IMR-90 (cell line): ENCODE results near the gene MAP3K1. TPM values are rescaled to one million over a fixed set of nuclear protein-coding genes. Genes with fewer than 3 reads are reported as not detected.

Experiments
- ATAC-seq: fragments of 200-7000 bp; cut with Tn5 transposase; 2 replicates; pipeline ENCODE4 v1.9.1; 2020; ENCODE audit warnings: low read depth, mild to moderate bottlenecking, moderate library complexity
- BruUV-seq: library from RNA; stranded (reverse); fragments of 400-500 nt; replicated peaks from 2 replicates; lab custom pipeline; 2021; lab: Mats Ljungman, UMichigan
- CTCF ChIA-PET: fragments of 300-600 bp; formaldehyde crosslinking; extraction: SDS; loops from one replicate; lab custom pipeline; 2021; ENCODE audit warnings: antibody characterized with exemption; lab: Yijun Ruan, JAX
- POLR2A ChIA-PET: fragments of 300-600 bp; sonication (Branson Sonifier 250); formaldehyde crosslinking; loops from one replicate; lab custom pipeline; 2022; ENCODE audit warnings: antibody characterized with exemption; ENCODE audit not compliant: unreplicated experiment; lab: Charles Lee
- DNase-seq: peaks from one replicate; pipeline ENCODE4 v3.0.0; 2013
- H2AFZ ChIP-seq: replicated peaks from 2 replicates; pipeline ENCODE3; 2013; ENCODE audit warnings: low read length, mild to moderate bottlenecking; ENCODE audit not compliant: poor library complexity
- H2AK5ac ChIP-seq: 2 replicates; pipeline ENCODE4 v1.6.1; 2013; ENCODE audit warnings: low read depth, low read length, inconsistent platforms
- H2AK9ac ChIP-seq: replicated peaks from 2 replicates; pipeline ENCODE3; 2013; ENCODE audit warnings: mild to moderate bottlenecking, low read depth, low read length, moderate library complexity; ENCODE audit not compliant: poor library complexity
- H2BK120ac ChIP-seq: 2 replicates; pipeline ENCODE4 v1.6.1; 2013; ENCODE audit warnings: low read depth, low read length, inconsistent platforms
- H2BK15ac ChIP-seq: 3 replicates; pipeline ENCODE4 v1.6.1; 2013; ENCODE audit warnings: low read depth, low read length, inconsistent platforms
- H2BK20ac ChIP-seq: 2 replicates; pipeline ENCODE4 v1.6.1; 2013; ENCODE audit warnings: low read depth, mild to moderate bottlenecking, inconsistent platforms, low read length, moderate library complexity
- H2BK5ac ChIP-seq: 2 replicates; pipeline ENCODE4 v1.6.1; 2013; ENCODE audit warnings: mild to moderate bottlenecking, low read depth, low read length, inconsistent platforms; ENCODE audit not compliant: poor library complexity, severe bottlenecking
- H3K14ac ChIP-seq: replicated peaks from 2 replicates; pipeline ENCODE4 v1.6.1; 2013; ENCODE audit warnings: low read depth, low read length, inconsistent platforms
- H3K18ac ChIP-seq: 2 replicates; pipeline ENCODE4 v1.6.1; 2013; ENCODE audit warnings: low read depth, low read length, control low read depth
- H3K23ac ChIP-seq: 2 replicates; pipeline ENCODE4 v1.6.1; 2013; ENCODE audit warnings: low read depth, low read length, inconsistent platforms
- H3K27ac ChIP-seq: 2 replicates; pipeline ENCODE4 v1.5.1; 2013; ENCODE audit warnings: mild to moderate bottlenecking, control low read depth, low read length; ENCODE audit not compliant: insufficient read depth
- H3K27me3 ChIP-seq: 2 replicates; pipeline ENCODE4 v1.6.1; 2013; ENCODE audit warnings: low read length; ENCODE audit not compliant: control insufficient read depth, insufficient read depth
- H3K36me3 ChIP-seq: 2 replicates; pipeline ENCODE4 v1.6.1; 2013; ENCODE audit warnings: low read length, mixed read lengths; ENCODE audit not compliant: control insufficient read depth, insufficient read depth
- H3K4ac ChIP-seq: 2 replicates; pipeline ENCODE4 v1.6.1; 2013; ENCODE audit warnings: low read depth, low read length, inconsistent platforms
- H3K4me1 ChIP-seq: 2 replicates; pipeline ENCODE4 v1.6.1; 2013; ENCODE audit warnings: low read length, mixed read lengths; ENCODE audit not compliant: control insufficient read depth, insufficient read depth
- H3K4me2 ChIP-seq: 2 replicates; pipeline ENCODE4 v1.6.1; 2013; ENCODE audit warnings: low read depth, mild to moderate bottlenecking, control low read depth, low read length, moderate library complexity
- H3K4me3 ChIP-seq: 2 replicates; pipeline ENCODE4 v1.5.1; 2013; ENCODE audit warnings: low read depth, mild to moderate bottlenecking, control low read depth, low read length, moderate library complexity; ENCODE audit not compliant: insufficient read depth
- H3K56ac ChIP-seq: 2 replicates; pipeline ENCODE4 v1.6.1; 2013; ENCODE audit warnings: low read length, inconsistent platforms; ENCODE audit not compliant: insufficient read depth; ENCODE audit errors: extremely low read depth
- H3K79me1 ChIP-seq, 2 experiments: 2 replicates each; pipeline ENCODE4 v1.6.1; 2013; ENCODE audit warnings: low read length in 2 of 2, inconsistent platforms in 1 of 2, low read depth in 1 of 2
- H3K9ac ChIP-seq: 2 replicates; pipeline ENCODE4 v1.6.1; 2013; ENCODE audit warnings: low read depth, low read length, control low read depth
- H3K9me1 ChIP-seq: 2 replicates; pipeline ENCODE4 v1.6.1; 2013; ENCODE audit warnings: low read length, inconsistent platforms; ENCODE audit not compliant: insufficient read depth
- H3K9me3 ChIP-seq: 2 replicates; pipeline ENCODE4 v1.6.1; 2013; ENCODE audit warnings: low read length; ENCODE audit not compliant: control insufficient read depth, insufficient read depth
- H4K20me1 ChIP-seq: 2 replicates; pipeline ENCODE4 v1.6.1; 2013; ENCODE audit warnings: low read length, inconsistent platforms; ENCODE audit not compliant: insufficient read depth
- H4K5ac ChIP-seq: 2 replicates; pipeline ENCODE4 v1.6.1; 2013; ENCODE audit warnings: mild to moderate bottlenecking, low read depth, low read length, control low read depth
- H4K8ac ChIP-seq, 2 experiments: 2 replicates each; pipeline ENCODE4 v1.6.1; 2013; ENCODE audit warnings: low read depth in 2 of 2, low read length in 2 of 2, control low read depth in 1 of 2, inconsistent platforms in 1 of 2
- H4K91ac ChIP-seq: 2 replicates; pipeline ENCODE4 v1.6.1; 2013; ENCODE audit warnings: low read depth, low read length, inconsistent platforms; ENCODE audit not compliant: insufficient read depth
- CEBPB ChIP-seq: IDR thresholded peaks from 2 replicates; pipeline ENCODE4 v1.6.1; 2012; ENCODE audit warnings: low read depth, low read length, improper control_type of control experiment
- CHD1 ChIP-seq: IDR thresholded peaks from 2 replicates; pipeline ENCODE4 v1.6.1; 2012; ENCODE audit warnings: low read depth, low read length, improper control_type of control experiment
- ELK1 ChIP-seq: fragments of 150-350 bp; IDR thresholded peaks from 2 replicates; pipeline ENCODE4 v1.6.1; 2016; ENCODE audit warnings: low read depth, mild to moderate bottlenecking, low read length, moderate library complexity, borderline replicate concordance
- FOS ChIP-seq: fragments of 150-350 bp; IDR thresholded peaks from 2 replicates; pipeline ENCODE4 v1.6.1; 2016; ENCODE audit warnings: low read depth, low read length
- MAFK ChIP-seq: IDR thresholded peaks from 2 replicates; pipeline ENCODE4 v1.6.1; 2012; ENCODE audit warnings: low read depth, low read length, improper control_type of control experiment
- MXI1 ChIP-seq: IDR thresholded peaks from 2 replicates; pipeline ENCODE4 v1.6.1; 2012; ENCODE audit warnings: low read depth, mild to moderate bottlenecking, low read length, moderate library complexity, borderline replicate concordance
- NFE2L2 ChIP-seq: fragments of 150-350 bp; IDR thresholded peaks from 2 replicates; pipeline ENCODE4 v1.6.1; 2016; ENCODE audit warnings: low read depth, mild to moderate bottlenecking, low read length
- POLR2A ChIP-seq: IDR thresholded peaks from 2 replicates; pipeline ENCODE4 v1.6.1; 2012; ENCODE audit warnings: mild to moderate bottlenecking, low read depth, low read length
- RAD21 ChIP-seq: IDR thresholded peaks from 2 replicates; pipeline ENCODE4 v1.6.1; 2012; ENCODE audit warnings: low read length, improper control_type of control experiment
- RCOR1 ChIP-seq: IDR thresholded peaks from 2 replicates; pipeline ENCODE4 v1.6.1; 2012; ENCODE audit warnings: mild to moderate bottlenecking, low read length, improper control_type of control experiment; ENCODE audit not compliant: insufficient replicate concordance
- SMC3 ChIP-seq: fragments of 150-350 bp; IDR thresholded peaks from 2 replicates; pipeline ENCODE4 v1.6.1; 2016; ENCODE audit warnings: low read depth, mild to moderate bottlenecking, antibody characterized with exemption, low read length, moderate library complexity
- WGBS, 2 experiments: methylation state at CpG; one replicate each; pipeline versions ENCODE4 v1.1.5 to v1.1.7; 2013; ENCODE audit warnings: missing lambda C conversion rate in 2 of 2; ENCODE audit not compliant: insufficient read length in 1 of 2; ENCODE audit errors: extremely low coverage in 2 of 2; 5-methylcytosine and 5-hydroxymethylcytosine counted together
- dilution Hi-C: fragments of 300-500 bp; cut with HindIII; formaldehyde crosslinking; loops from one replicate; pipeline ENCODE4 v1.14.3; 2018; ENCODE audit warnings: low sequenced_read_pairs; ENCODE audit not compliant: unreplicated experiment
- in situ Hi-C: fragments of 300-500 bp; cut with MboI; formaldehyde crosslinking; loops from 3 replicates; pipeline ENCODE4 v1.14.3; 2019; ENCODE audit warnings: low sequenced_read_pairs, inconsistent platforms, mixed read lengths
- intact Hi-C: fragments of 100-400 bp; cut with micrococcal nuclease; formaldehyde crosslinking; loops from 2 replicates; pipeline ENCODE4 v1.10.0; 2022
- polyA plus RNA-seq, 3 experiments: library from polyadenylated mRNA; depleted of rRNA; stranded (reverse); fragments of >200 nt; gene quantifications; 2 replicates each; pipeline ENCODE4 v1.2.3, GENCODE V29; 2012; ENCODE audit warnings: low replicate concordance in 1 of 3
- total RNA-seq: library from RNA; depleted of rRNA; stranded (reverse); fragments of >200 nt; gene quantifications from 2 replicates; pipeline ENCODE4 v1.2.3, GENCODE V29; 2012

Gene MAP3K1
- total and polyA plus RNA-seq, 2 of the 4 experiments (the other 2 are of a cell fraction) = 3.8 to 18.8 TPM

GRCh38 chr5:56873056-56873455 lies 57.7 kb downstream of the MAP3K1 start:
- H3K4me2 ChIP-seq = no peak overlapping the region
- peaks cover 33% of the 10 kb centered on the region for H3K36me3 ChIP-seq
- ChIA-PET POLR2A (no interaction called here), CTCF (no interaction called here)
- H3K9me1 ChIP-seq = no peaks in the 10 kb centered on the region; the same call in 1 of the 2 replicates
- DNase-seq (no peak), ATAC-seq (no peak)
- H2BK15ac ChIP-seq = no peak overlapping the region
- no peak overlapping the region for H2BK5ac ChIP-seq
- H3K27me3 ChIP-seq = no peaks in the 10 kb centered on the region
- in situ Hi-C loops (no loop called here), intact Hi-C loops (loop anchor here (5.0 to 10.0 kb wide), 2 partner anchors 54 to 1588 kb away; no protein-coding TSS in a partner anchor), dilution Hi-C loops (no loop called here)
- no peak overlapping the region for H4K8ac ChIP-seq
- H3K4me3 ChIP-seq = no peak overlapping the region
- H3K4ac ChIP-seq = no peak overlapping the region
- H3K4me1 ChIP-seq = no peaks in the 10 kb centered on the region
- H2AK5ac ChIP-seq = no peak overlapping the region
- no peak overlapping the region for H2BK120ac ChIP-seq
- no peak overlapping the region for H3K27ac ChIP-seq
- H4K91ac ChIP-seq = no peak overlapping the region
- no peak overlapping the region for H3K56ac ChIP-seq
- no peak overlapping the region for H2BK20ac ChIP-seq
- H4K20me1 ChIP-seq = no peaks in the 10 kb centered on the region; the same call in 1 of the 2 replicates
- H2AK9ac ChIP-seq = no peak overlapping the region
- no CpG with 5 or more reads among the region's 3 CpGs for WGBS, 2 experiments
- no peak overlapping the region for H3K23ac ChIP-seq
- no peak overlapping the region for H3K14ac ChIP-seq
- TF ChIP-seq MAFK = no peak
- TF ChIP-seq ELK1 = no peak
- TF ChIP-seq SMC3 = no peak
- no peak for TF ChIP-seq CHD1
- no peak for TF ChIP-seq CEBPB
- no peak for TF ChIP-seq RCOR1
- TF ChIP-seq FOS = no peak
- no peak for TF ChIP-seq POLR2A
- TF ChIP-seq NFE2L2 = no peak
- no peak for TF ChIP-seq MXI1
- TF ChIP-seq RAD21 = no peak
- H3K18ac ChIP-seq = no peak overlapping the region
- no peak overlapping the region for H2AFZ ChIP-seq
- no peak overlapping the region for H3K9ac ChIP-seq
- BruUV-seq = no TSS peak
- no peaks in the 10 kb centered on the region for H3K9me3 ChIP-seq
- H3K79me1 ChIP-seq = peaks cover 10 to 14% of the 10 kb centered on the region in 2 experiments
- no peak overlapping the region for H4K5ac ChIP-seq
